GM23248 (cell line): ENCODE measurements around the gene PPP1R27.

Experiments used
- EZH2 ChIP-seq: fragments of 200-600 bp; sonication (generic); IDR thresholded peaks from 2 replicates; pipeline ENCODE4 v1.6.1; 2018; ENCODE audit warnings: antibody characterized with exemption, mild to moderate bottlenecking; ENCODE audit not compliant: insufficient read depth, poor library complexity, severe bottlenecking
- EZH2phosphoT487 ChIP-seq: fragments of 200-600 bp; sonication (generic); IDR thresholded peaks from 2 replicates; pipeline ENCODE4 v1.6.1; 2018; ENCODE audit warnings: antibody characterized with exemption, moderate library complexity, mild to moderate bottlenecking, low read depth; ENCODE audit not compliant: insufficient read depth

GRCh38 chr17:81831563-81831956, 3.3 kb downstream of the PPP1R27 start:
- no peak for TF ChIP-seq EZH2
- TF ChIP-seq EZH2phosphoT487 = no peak
